Activated CD8-positive, alpha-beta memory T cell treated with anti-CD3 and anti-CD28 coated beads, Interleukin-2, amount 50 U/mL, for 24 hours (primary cell): ENCODE measurements around the gene MUS81.

Experiments
- DNase-seq: peaks from one replicate; pipeline ENCODE4 v3.0.0-alpha.2; 2020; ENCODE audit errors: extremely low read depth

Gene MUS81

DNA sequence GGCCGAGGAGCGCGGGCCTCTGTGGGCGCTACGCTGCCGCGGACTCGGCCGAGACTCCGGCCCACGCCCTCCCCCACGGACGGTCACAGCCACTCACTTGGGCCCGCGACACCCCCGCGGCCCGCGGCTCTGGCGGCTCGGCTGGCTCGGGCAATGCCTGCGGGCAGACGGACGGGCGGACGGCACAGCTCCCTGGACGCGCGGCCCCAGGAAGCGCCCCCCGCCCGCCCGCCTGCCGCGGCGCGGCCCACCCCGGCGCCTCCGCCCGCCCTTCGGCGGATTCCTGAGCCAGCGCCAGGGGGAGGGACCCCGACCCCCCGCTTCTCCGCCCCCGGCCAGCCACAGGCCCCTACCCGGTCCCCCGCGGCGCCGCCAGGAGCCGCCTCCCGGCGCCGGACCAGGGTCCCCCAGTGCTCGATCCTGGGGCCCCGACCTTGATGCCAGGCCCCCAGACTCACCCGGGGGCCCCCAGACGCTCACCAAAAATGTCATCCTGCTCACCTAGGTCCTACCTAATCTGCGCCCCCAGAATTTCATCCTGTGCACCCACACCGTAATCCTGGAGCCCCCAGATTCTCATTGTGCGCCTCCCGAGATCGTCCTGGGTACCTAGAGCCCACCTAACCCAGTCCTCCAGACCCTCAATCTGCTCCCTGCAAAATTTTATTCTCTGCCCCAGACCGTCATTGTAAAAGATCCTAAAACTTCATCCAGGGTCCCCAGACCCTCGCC is 12.5 kb downstream of the MUS81 start, which contains the start of gene EFEMP2:
Gene EFEMP2 (minus strand): TSS at position 215 of the 732 bp plus-strand sequence. CDS start 446 bp downstream, outside the sequence.
- no peak for DNase-seq

DNA sequence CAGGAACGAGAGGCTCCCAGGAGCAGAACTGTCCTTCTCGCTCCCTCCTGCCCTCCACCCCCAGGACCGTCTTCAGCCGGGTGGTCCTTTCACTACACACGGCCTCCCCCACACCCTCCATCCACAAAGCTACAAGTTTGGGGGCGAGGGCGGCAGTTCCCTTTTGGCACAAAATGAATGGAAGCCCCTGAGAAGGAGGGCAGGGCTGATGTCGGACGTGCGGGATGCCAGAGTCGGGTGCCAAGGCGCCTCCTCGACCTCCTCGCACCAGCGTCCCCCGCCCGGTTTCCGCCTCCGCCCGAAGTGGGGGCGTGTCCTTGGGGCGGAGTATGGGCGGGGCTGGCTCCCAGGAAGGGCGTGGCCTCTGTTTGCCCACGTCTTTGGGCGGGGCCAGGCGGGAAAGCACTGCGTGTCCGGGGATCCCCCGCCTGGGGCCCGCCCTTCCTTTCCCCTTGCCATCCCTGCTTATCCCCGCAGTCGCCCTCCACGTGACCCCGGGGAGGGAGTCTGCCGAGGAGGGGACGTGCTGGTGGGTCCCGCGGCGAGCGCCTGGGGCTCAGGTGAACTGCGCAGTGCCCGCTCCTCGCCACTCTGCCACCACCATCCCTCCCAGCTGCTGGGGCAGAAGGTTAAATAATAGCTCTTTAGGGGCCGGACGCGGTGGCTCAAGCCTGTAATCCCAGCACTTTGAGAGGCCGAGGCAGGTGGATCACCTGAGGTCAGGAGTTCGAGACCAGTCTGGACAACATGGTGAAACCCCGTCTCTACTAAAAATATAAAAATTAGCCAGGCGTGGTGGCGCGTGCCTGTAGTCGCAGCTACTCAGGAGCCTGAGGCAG is 13.3 kb downstream of the MUS81 start:
- peak; percentile 81 for DNase-seq

DNA sequence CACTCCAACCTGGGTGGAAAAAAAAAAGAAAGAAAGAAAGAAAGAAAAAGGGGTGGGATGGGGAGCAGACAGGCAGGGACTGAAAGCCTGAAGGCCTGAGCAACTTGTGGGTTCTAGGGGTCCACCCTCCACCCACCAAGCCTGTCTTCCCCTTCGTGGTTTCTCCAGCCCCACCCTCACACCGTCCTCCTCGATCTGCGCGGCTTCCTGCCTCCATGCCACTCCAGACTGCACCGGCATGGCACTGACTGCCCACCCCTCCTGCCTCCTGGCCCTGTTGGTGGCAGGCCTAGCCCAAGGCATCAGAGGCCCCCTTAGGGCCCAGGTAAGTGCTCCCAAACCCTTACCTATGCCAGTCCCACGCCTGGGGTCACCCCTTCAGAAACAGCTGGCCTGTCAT is 19.4 kb downstream of the MUS81 start, which contains the start of gene CTSW:
Gene CTSW (plus strand): TSS at position 221 of the 400 bp plus-strand sequence. CDS start 18 bp downstream, at position 239.
- DNase-seq = no peak

DNA sequence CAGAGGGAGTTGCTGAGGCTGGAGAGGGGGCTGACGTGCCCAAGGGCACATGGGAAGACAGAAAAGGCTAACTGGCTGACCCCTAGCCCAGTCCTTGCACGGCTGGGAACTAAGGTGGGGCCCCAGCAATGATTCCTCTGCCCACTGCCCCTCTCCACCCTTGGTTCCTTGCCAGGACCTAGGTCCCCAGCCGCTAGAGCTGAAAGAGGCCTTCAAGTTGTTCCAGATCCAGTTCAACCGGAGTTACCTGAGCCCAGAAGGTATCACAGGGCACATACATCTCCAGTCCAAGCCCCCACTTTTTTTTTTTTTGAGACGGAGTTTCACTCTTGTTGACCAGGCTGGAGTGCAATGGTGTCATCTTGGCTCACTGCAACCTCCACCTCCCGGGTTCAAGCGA is 19.8 kb downstream of the MUS81 start:
- DNase-seq = no peak

DNA sequence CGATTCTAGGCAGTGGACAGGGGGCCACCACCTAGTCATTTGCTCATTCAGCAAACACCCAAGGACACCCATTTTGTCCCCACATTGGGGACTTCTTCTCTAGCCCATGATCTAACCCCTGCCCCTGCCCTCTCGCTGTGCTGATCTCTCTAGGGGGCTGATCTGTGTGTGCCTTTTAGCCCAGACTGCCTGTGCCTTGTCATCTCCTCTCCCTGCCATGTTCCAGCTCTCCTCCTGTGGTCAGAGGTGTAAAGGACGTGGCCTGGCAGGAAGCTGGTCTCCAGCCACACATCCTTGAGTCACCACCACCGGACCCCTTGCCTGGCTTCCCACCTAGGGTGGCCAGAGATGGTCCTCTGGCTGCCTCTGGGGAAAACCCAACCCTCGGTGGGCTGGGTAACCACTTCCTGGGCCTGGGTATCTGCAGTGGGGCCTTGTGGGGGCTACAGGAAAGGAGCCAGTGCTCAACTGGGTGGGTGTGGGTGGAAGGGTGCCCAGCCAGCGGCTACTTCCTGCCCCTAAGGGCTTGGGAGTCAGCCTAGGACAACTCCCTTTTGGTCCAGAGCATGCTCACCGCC is 20.7 kb downstream of the MUS81 start:
- no peak for DNase-seq

DNA sequence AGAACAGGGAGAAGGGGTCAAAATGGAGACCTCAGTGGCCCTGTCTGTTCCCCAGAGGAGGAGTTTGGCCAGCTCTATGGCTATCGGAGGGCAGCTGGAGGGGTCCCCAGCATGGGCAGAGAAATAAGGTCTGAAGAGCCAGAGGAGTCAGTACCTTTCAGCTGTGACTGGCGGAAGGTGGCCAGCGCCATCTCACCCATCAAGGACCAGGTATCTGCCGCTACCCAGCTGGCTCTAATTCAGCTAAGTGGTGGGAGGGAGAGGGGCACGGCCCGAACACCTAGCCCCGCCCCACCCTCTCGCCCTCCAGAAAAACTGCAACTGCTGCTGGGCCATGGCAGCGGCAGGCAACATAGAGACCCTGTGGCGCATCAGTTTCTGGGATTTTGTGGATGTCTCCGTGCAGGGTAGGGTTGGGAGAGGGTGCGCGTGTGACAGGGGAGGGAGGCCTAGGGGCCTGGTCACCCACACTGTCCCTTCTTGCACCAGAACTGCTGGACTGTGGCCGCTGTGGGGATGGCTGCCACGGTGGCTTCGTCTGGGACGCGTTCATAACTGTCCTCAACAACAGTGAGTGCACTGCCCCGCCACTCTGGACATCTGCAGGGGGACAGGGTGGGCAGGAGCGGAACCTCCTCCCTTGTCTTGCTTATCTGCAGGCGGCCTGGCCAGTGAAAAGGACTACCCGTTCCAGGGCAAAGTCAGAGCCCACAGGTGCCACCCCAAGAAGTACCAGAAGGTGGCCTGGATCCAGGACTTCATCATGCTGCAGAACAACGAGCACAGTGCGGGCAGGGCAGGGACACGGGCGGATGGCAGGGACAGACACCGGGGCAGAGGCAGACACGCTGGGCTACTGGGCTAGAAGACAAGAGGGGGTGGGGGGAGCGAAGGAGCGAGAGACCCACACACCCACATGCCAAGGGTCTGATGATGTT is 22.2 kb downstream of the MUS81 start:
- DNase-seq = no peak

DNA sequence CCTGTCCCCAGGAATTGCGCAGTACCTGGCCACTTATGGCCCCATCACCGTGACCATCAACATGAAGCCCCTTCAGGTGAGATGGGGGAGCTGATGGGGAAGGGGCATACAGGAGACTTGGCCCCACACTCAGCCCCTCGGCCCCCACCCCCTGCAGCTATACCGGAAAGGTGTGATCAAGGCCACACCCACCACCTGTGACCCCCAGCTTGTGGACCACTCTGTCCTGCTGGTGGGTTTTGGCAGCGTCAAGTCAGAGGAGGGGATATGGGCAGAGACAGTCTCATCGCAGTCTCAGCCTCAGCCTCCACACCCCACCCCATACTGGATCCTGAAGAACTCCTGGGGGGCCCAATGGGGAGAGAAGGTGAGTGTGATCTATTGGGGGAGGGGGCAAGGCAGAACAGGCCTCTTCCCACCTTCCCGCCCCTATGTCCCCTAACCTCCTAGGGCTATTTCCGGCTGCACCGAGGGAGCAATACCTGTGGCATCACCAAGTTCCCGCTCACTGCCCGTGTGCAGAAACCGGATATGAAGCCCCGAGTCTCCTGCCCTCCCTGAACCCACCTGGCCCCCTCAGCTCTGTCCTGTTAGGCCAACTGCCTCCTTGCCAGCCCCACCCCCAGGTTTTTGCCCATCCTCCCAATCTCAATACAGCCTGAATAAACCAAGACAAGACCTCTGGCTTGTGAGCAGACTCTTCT is 23.0 kb downstream of the MUS81 start:
- no peak for DNase-seq

DNA sequence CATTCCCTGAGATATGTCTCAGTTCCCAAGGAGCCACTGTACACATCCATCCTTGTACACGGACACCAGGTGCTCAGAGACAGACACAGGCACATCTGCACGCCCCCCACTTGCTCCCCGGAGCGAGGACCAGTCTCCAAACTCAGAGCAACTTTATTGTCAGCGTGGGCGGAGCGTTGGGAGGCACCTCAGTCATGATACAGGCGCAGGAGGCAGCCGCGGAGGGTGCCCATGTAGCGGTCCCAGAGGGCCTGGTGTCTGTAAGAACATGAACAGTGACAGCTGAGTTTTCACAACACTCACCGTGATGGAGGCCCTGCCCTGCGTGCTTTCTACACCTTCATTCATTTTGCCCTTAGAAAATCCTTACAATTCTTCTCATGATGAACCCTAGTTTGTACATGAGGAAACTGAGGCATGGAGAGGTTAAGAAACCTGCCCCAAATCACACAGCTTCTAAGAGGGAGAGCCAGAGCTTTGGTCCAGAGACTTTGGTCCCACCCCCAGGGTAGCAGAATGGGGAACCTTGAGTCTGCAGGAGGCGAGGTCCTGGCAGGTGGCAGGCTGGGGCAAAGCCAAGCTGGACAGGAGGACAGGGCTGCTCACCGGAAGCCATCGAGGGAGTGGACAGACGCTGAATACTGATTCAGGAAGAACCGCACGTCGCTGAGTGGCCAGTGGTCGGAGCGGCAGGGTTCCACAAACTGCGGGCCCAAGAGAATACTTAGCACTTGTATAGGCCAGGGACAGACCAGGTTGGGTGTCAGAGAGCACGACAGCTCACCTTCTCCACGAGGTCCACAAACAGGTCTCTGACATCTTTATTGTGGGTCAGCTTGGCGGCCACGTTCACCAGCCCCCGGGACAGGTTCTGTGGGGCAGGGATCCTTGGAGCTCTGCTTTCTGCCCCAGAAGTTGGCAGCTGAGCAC is 23.8 kb downstream of the MUS81 start:
- DNase-seq = no peak

DNA sequence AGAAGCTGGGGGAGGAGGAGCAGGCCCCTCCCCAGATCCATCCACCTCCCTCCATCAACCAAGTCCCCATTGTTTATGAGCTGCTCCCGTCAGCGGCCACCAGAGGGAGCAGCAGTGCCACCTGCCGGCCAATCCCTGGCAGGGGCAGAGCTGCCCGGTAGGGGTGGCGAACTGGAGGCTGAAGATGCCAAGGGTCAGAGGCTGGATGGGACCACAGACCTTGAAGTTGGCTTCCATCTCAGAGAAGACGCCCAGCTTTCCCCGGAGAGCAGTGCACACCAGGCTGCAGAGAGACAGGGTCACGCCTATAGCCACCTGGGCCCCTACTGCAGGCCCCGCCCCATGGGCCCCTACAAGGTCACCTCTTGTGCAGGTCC is 24.5 kb downstream of the MUS81 start:
- peak; percentile 62 for DNase-seq

DNA sequence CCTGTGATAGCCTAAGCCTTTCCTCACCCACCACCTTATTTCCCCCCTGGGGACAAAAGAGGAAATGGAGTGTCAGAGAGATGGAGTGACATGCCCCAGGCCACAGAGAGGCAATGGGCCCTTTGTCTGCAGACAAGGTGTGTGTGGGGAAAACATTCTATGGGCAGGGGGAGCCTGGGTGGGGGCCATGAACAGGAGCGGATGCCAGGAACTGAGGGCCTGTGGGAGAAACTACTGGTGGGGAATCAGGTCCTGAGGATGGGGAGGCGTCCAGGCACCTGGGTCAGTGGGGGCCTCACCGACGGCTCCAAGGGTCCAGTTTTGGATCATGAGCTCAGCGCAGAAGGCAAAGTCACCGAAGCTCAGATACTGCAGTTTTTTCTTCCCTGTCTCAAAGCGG is 25.0 kb downstream of the MUS81 start:
- DNase-seq = no peak

DNA sequence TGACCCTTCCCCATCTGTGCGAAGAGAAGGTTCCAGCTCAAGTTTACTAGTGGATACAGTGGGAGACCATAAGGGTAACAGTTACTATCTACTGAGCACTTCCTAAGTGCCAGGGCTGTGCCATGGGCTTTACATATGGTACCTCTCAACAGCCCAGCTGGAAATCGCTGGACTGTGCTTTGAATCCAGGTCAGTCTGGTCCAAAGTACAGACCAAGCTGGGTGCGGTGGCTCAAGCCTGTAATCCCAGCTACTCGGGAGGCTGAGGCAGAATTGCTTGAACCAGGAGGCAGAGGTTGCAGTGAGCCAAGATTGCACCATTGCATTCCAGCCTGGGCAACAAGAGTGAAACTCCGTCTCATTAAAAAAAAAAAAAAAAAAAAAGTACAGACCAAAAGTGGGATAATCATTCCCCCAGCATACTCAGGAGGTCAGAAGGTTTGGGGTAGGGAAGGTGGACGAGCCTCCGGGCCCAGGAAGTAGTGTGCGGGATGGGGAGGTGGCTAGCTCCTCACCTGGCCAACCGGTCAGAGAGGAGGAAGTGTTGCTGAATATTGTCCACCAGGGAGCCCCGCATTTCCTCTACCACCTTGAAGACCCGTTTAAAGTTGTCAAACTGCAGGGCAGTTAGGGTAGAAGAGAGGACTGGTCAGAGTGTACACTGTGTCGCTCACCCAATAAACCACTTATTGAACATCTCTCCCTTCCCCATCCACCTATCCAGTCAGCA is 25.7 kb downstream of the MUS81 start:
- no peak for DNase-seq

DNA sequence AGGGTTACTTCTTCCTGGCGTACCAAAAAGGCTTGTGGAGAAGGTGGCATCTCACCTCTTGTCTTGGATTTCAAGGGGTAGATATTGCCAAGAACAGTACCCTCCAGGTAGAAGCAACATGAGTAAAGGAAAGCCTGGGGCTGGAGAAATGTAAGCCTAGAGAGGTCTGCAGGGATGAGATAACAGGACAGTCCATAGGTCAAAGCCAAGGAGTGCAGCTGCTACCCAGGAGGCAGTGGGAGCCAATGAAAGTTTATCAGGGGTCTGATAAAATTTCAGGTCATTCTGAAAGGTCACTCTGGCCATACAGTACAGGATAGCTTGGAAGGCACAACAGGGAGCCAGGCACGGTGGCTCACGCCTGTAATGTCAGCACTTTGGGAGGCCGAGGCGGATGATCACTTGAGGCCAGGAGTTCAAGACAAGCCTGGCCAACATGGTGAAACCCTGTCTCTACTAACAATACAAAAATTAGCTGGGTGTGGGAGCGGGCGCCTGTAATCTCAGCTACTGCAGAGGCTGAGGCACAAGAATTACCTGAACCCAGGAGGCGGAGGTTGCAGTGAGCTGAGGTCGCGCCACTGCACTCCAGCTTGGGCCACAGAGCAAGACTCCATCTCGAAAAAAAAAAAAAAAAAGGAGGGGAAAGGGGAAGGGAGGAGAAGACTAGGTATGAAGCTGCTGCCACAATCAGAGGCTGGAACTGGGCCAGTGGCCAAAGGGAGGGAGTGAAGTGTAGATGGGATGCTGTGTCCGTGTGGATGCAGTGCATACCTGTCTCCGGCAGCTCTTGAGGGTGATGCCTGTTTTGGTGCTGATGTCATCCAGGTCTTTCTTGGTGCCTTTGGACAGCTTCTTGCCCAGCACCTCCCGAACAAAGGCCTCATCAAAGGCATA is 26.8 kb downstream of the MUS81 start:
- DNase-seq = no peak

DNA sequence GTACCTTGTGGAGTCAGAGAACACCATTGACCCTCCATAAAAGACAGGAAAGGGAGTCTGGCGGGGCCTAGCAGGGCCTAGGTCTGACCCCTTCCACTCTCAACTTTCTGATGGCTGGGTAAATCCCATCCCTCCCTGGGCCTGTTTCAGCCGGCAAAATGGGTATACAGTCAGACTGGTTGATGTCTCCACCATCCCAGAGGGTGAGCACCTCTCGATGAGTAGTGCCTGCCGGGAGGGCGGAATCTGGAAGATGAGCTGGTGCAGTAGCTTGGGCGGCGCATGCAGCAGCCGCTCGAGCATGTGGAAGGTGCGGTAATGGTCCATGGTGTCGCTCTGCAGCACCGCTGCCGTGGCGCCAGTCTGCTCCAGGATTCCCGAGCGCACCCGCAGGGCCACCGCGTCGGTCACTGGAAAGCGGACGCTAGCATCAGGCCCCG is 27.5 kb downstream of the MUS81 start:
- DNase-seq = no peak

DNA sequence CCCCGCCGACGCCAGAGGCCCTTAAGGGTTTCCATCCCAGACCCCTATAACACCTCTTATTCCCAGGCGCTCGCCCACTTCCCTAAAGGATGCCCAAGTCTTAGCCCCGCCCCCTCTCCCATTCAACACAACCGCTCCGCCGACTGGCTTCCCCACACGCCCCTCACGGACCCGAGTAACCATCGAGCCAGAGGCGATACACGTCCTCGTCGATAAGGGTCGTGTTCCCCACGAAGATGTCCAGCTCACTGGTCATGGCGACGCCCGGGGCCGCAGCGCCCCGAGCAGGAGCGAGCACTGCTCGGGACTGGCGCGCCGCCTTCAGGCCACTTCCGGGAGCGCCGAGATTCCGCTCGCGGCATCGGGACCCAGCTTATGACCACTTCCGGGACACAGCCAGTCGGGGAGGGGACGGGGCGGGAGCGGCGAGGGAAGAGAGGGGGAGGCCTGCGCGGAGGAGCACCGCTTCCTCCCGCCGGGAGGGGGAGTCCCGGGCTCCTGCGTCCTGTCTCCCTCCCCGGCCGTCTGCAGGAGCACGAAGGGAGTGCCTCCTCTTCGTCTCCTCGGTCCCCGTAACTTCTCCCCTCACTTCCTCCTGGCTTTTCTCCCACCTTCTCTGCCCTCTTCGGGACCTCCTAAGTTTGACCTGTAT is 28.1 kb downstream of the MUS81 start, which contains the start of gene FIBP:
Gene FIBP (minus strand): TSS at position 309 of the 652 bp plus-strand sequence. CDS start 53 bp downstream, at position 256.
- DNase-seq = peak; percentile 89

DNA sequence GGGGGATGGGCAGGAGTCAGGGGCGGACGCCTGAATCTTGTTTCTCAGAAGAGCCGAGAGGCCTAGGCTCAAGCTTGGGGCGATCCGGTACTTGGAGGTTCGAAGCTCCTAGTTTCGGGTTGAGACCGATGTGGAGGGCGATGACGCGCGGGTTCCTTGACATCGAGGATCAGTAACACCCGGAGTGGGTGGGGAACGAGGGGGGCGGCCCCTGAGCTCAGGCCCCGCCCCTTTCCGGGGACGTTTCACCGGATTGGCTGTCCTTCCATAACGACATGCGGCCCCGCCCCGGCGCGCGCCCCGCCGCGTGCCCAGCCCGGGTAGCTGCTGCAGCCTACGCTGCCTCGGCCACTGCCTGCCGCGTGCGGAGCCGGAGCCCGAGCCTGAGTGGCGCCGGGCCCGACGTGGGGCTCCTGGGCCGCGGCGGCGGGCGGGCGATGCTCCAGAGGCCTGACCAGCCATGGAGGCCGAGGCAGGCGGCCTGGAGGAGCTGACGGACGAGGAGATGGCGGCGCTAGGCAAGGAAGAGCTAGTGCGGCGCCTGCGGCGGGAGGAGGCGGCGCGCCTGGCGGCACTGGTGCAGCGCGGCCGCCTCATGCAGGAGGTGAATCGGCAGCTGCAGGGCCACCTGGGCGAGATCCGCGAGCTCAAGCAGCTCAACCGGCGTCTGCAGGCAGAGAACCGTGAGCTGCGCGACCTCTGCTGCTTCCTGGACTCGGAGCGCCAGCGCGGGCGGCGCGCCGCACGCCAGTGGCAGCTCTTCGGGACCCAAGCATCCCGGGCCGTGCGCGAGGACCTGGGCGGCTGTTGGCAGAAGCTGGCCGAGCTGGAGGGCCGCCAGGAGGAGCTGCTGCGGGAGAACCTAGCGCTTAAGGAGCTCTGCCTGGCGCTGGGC is 30.3 kb downstream of the MUS81 start, which contains the start of gene CCDC85B:
Gene CCDC85B (plus strand): TSS at position 350 of the 895 bp plus-strand sequence. CDS start 111 bp downstream, at position 461.
- peak; percentile 97 for DNase-seq
